ENCODE data around the gene SPINK13.

GRCh38 chr5:148230240-148230639 is 38.4 kb upstream of the SPINK13 start:
- no peak for TF ChIP-seq POLR2A (IDR thresholded peaks at IDR 0.05; ENCODE audit: low read depth, low read length)
- TF ChIP-seq, protein P1, sequence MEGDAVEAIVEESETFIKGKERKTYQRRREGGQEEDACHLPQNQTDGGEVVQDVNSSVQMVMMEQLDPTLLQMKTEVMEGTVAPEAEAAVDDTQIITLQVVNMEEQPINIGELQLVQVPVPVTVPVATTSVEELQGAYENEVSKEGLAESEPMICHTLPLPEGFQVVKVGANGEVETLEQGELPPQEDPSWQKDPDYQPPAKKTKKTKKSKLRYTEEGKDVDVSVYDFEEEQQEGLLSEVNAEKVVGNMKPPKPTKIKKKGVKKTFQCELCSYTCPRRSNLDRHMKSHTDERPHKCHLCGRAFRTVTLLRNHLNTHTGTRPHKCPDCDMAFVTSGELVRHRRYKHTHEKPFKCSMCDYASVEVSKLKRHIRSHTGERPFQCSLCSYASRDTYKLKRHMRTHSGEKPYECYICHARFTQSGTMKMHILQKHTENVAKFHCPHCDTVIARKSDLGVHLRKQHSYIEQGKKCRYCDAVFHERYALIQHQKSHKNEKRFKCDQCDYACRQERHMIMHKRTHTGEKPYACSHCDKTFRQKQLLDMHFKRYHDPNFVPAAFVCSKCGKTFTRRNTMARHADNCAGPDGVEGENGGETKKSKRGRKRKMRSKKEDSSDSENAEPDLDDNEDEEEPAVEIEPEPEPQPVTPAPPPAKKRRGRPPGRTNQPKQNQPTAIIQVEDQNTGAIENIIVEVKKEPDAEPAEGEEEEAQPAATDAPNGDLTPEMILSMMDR (conservative IDR thresholded peaks at IDR 0.05; ENCODE audit: low read depth, low read length) = no peak
- no peak for TF ChIP-seq USF2 (IDR thresholded peaks at IDR 0.05; ENCODE audit: low read depth, low read length)
- TF ChIP-seq BHLHE40 (IDR thresholded peaks at IDR 0.05; ENCODE audit: low read depth, low read length) = no peak
- TF ChIP-seq RAD21 (IDR thresholded peaks at IDR 0.05; ENCODE audit: low read length) = no peak
- TF ChIP-seq FOS (IDR thresholded peaks at IDR 0.05; ENCODE audit: low read depth, low read length) = no peak
- no peak for TF ChIP-seq RCOR1 (IDR thresholded peaks at IDR 0.05; ENCODE audit: insufficient replicate concordance, low read length)
- TF ChIP-seq MXI1 (IDR thresholded peaks at IDR 0.05; ENCODE audit: borderline replicate concordance, low read depth, low read length) = no peak
- TF ChIP-seq RFX5 (IDR thresholded peaks at IDR 0.05; ENCODE audit: low read depth, low read length) = no peak
- TF ChIP-seq MAZ (IDR thresholded peaks at IDR 0.05; ENCODE audit: borderline replicate concordance, low read depth, low read length) = no peak
